ENCODE data around the gene APBA1.
"Not testable (repeated sequence)": the region's sequence is repeated elsewhere in the genome, so short reads cannot be mapped to it uniquely, and the experiment has no call there.

The APBA1 gene

DNA sequence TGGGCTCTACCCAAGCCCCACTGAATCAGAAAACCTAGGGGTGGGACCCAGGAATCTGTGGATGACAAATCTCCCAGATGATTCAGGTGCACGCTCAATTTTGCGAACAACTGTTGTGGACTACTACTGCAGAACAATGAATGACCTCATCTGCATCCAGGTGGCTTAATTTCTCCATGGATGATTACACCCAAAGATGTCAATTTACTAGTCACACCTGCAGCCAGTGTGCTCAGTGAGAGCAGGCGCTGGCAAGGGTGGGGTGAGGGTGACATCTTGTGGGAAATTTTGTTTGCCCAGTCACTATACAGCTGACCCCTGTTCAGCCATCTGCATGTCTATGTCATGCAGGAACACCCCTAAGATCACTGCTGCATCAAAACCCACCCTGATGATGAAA lies 229.0 kb downstream of the APBA1 start:
- Histone ChIP-seq H3K27me3 (ENCODE audit: control insufficient read depth, insufficient read depth, low read length, poor library complexity, severe bottlenecking) (no peaks in the 10 kb centered on the region), H3K27ac (ENCODE audit: insufficient read depth, low read depth, low read length, poor library complexity, severe bottlenecking) (no peak overlapping the region), H3K9me3 (ENCODE audit: control insufficient read depth, low read length) (no peaks in the 10 kb centered on the region), H3K4me3 (ENCODE audit: insufficient read depth, low read depth, low read length) (no peak overlapping the region), H3K4me1 (ENCODE audit: control insufficient read depth, insufficient read depth, low read length) (peaks cover 34% of the 10 kb centered on the region), H3K36me3 (ENCODE audit: control insufficient read depth, insufficient read depth, low read length) (no peaks in the 10 kb centered on the region)
- WGBS, 2 experiments = 96 to 97% methylated on average over 3 of the region's 3 CpGs

DNA sequence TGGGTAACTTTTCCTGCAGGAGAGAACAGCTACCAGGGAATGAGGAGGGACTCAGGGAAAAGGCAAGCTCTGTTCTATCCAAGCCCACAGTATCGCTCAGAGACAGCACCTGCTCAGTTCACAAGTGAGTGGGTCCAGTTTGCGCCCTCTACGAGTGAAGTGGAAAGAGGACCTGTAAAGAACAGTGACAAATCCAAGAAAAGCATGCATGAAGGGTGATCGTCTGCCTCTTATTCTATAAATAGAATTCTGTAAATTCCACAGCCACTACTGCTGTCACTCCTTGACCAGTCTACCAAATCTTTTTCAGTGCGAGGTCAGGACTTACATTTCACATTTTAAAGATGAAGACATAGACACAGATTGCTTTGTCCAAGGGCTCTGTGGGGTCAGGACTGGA lies 229.7 kb downstream of the APBA1 start:
- Histone ChIP-seq H3K9me3 (ENCODE audit: control insufficient read depth, low read length) (no peaks in the 10 kb centered on the region), H3K4me3 (ENCODE audit: insufficient read depth, low read depth, low read length) (no peak overlapping the region), H3K27ac (ENCODE audit: insufficient read depth, low read depth, low read length, poor library complexity, severe bottlenecking) (no peak overlapping the region), H3K36me3 (ENCODE audit: control insufficient read depth, insufficient read depth, low read length) (no peaks in the 10 kb centered on the region), H3K4me1 (ENCODE audit: control insufficient read depth, insufficient read depth, low read length) (peaks cover 34% of the 10 kb centered on the region), H3K27me3 (ENCODE audit: control insufficient read depth, insufficient read depth, low read length, poor library complexity, severe bottlenecking) (no peaks in the 10 kb centered on the region)
- whole genome bisulfite sequencing, 2 experiments = 91 to 96% methylated on average over 5 of the region's 5 CpGs

GRCh38 chr9:69440254-69440955 lies 231.8 kb downstream of the APBA1 start:
- not testable (repeated sequence) for H3K4me3 ChIP-seq (ENCODE audit: insufficient read depth, low read depth, low read length); H3K9me3 ChIP-seq (ENCODE audit: control insufficient read depth, low read length); H3K27ac ChIP-seq (ENCODE audit: insufficient read depth, low read depth, low read length, poor library complexity, severe bottlenecking); H3K36me3 ChIP-seq (ENCODE audit: control insufficient read depth, insufficient read depth, low read length); H3K27me3 ChIP-seq (ENCODE audit: control insufficient read depth, insufficient read depth, low read length, poor library complexity, severe bottlenecking)
- peaks cover 27% of the 10 kb centered on the region for H3K4me1 ChIP-seq (ENCODE audit: control insufficient read depth, insufficient read depth, low read length)
- 95 to 97% methylated on average over 15 of the region's 15 CpGs for WGBS, 2 experiments

- WGBS, 2 experiments = 96 to 100% methylated on average over 3 to 4 of the region's 4 CpGs
- H3K27me3 ChIP-seq (ENCODE audit: control insufficient read depth, insufficient read depth, low read length, poor library complexity, severe bottlenecking); H3K4me3 ChIP-seq (ENCODE audit: insufficient read depth, low read depth, low read length); H3K9me3 ChIP-seq (ENCODE audit: control insufficient read depth, low read length); H3K36me3 ChIP-seq (ENCODE audit: control insufficient read depth, insufficient read depth, low read length); H3K27ac ChIP-seq (ENCODE audit: insufficient read depth, low read depth, low read length, poor library complexity, severe bottlenecking): not testable (repeated sequence)
- peaks cover 19% of the 10 kb centered on the region for H3K4me1 ChIP-seq (ENCODE audit: control insufficient read depth, insufficient read depth, low read length)
These were observed 232.5 kb downstream of the APBA1 start for GRCh38 chr9:69439654-69440053.

- peaks cover 9% of the 10 kb centered on the region for H3K4me1 ChIP-seq (ENCODE audit: control insufficient read depth, insufficient read depth, low read length)
- 96% methylated on average over 6 of the region's 6 CpGs for WGBS, 2 experiments
- no peaks in the 10 kb centered on the region for H3K9me3 ChIP-seq (ENCODE audit: control insufficient read depth, low read length)
- H3K27ac ChIP-seq (ENCODE audit: insufficient read depth, low read depth, low read length, poor library complexity, severe bottlenecking) = no peak overlapping the region
- no peaks in the 10 kb centered on the region for H3K36me3 ChIP-seq (ENCODE audit: control insufficient read depth, insufficient read depth, low read length)
- H3K4me3 ChIP-seq (ENCODE audit: insufficient read depth, low read depth, low read length) = no peak overlapping the region
- no peaks in the 10 kb centered on the region for H3K27me3 ChIP-seq (ENCODE audit: control insufficient read depth, insufficient read depth, low read length, poor library complexity, severe bottlenecking)
These were observed 238.2 kb downstream of the APBA1 start for GRCh38 chr9:69433968-69434367.

- H3K36me3 ChIP-seq (ENCODE audit: control insufficient read depth, insufficient read depth, low read length) = no peaks in the 10 kb centered on the region
- H3K4me1 ChIP-seq (ENCODE audit: control insufficient read depth, insufficient read depth, low read length) = peaks cover 9% of the 10 kb centered on the region
- no peaks in the 10 kb centered on the region for H3K27me3 ChIP-seq (ENCODE audit: control insufficient read depth, insufficient read depth, low read length, poor library complexity, severe bottlenecking)
- H3K4me3 ChIP-seq (ENCODE audit: insufficient read depth, low read depth, low read length) = no peak overlapping the region
- 39 to 55% methylated on average over 1 of the region's 1 CpG for WGBS, 2 experiments
- H3K27ac ChIP-seq (ENCODE audit: insufficient read depth, low read depth, low read length, poor library complexity, severe bottlenecking) = no peak overlapping the region
- no peaks in the 10 kb centered on the region for H3K9me3 ChIP-seq (ENCODE audit: control insufficient read depth, low read length)
These were observed 238.8 kb downstream of the APBA1 start for GRCh38 chr9:69433392-69433791.

DNA sequence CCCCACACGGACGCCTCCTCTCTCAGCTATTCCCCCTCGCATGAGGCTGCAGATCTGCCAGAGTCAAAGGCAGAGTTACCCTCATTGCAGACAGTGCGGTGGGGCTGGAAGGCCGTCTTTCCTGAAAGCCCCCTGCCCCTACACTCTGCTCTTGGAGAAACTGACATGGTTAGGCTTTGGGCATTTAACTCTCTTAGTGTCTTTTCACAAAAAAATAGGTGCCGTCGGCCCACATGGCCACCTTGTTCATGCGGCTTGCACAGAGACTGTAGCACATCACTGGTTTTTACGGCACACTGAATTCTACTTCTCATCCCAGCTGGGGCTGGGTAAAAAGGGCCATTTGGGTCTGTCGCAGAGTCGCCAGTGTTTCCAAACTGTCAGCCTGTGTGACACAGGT lies 239.5 kb downstream of the APBA1 start:
- Histone ChIP-seq H3K4me1 (ENCODE audit: control insufficient read depth, insufficient read depth, low read length) (peaks cover 9% of the 10 kb centered on the region), H3K27ac (ENCODE audit: insufficient read depth, low read depth, low read length, poor library complexity, severe bottlenecking) (no peak overlapping the region), H3K9me3 (ENCODE audit: control insufficient read depth, low read length) (no peaks in the 10 kb centered on the region), H3K27me3 (ENCODE audit: control insufficient read depth, insufficient read depth, low read length, poor library complexity, severe bottlenecking) (no peaks in the 10 kb centered on the region), H3K4me3 (ENCODE audit: insufficient read depth, low read depth, low read length) (no peak overlapping the region), H3K36me3 (ENCODE audit: control insufficient read depth, insufficient read depth, low read length) (no peaks in the 10 kb centered on the region)
- WGBS, 2 experiments = 88 to 90% methylated on average over 11 of the region's 11 CpGs

DNA sequence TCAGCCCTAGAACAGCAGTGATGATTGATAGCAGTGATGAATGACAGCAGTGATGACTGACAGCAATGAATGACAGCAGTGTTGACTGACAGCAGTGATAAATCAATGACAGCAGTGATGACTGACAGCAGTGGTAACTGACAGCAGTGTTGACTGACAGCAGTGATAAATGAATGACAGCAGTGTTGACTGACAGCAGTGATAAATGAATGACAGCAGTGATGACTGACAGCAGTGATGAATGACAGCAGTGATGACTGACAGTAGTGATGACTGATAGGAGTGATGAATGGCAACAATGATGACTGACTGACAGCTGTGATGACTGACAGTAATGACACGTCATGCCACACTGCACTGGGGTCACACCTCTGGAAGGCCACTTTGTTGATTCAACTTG lies 240.4 kb downstream of the APBA1 start:
- no peaks in the 10 kb centered on the region for H3K9me3 ChIP-seq (ENCODE audit: control insufficient read depth, low read length)
- WGBS, 2 experiments = 91 to 96% methylated on average over 1 of the region's 1 CpG
- peaks cover 9% of the 10 kb centered on the region for H3K4me1 ChIP-seq (ENCODE audit: control insufficient read depth, insufficient read depth, low read length)
- no peak overlapping the region for H3K4me3 ChIP-seq (ENCODE audit: insufficient read depth, low read depth, low read length)
- H3K27ac ChIP-seq (ENCODE audit: insufficient read depth, low read depth, low read length, poor library complexity, severe bottlenecking) = no peak overlapping the region
- no peaks in the 10 kb centered on the region for H3K36me3 ChIP-seq (ENCODE audit: control insufficient read depth, insufficient read depth, low read length)
- H3K27me3 ChIP-seq (ENCODE audit: control insufficient read depth, insufficient read depth, low read length, poor library complexity, severe bottlenecking) = no peaks in the 10 kb centered on the region

- H3K36me3 ChIP-seq (ENCODE audit: control insufficient read depth, insufficient read depth, low read length) = no peaks in the 10 kb centered on the region
- no peak overlapping the region for H3K27ac ChIP-seq (ENCODE audit: insufficient read depth, low read depth, low read length, poor library complexity, severe bottlenecking)
- peaks cover 9% of the 10 kb centered on the region for H3K4me1 ChIP-seq (ENCODE audit: control insufficient read depth, insufficient read depth, low read length)
- WGBS, 2 experiments = 90 to 97% methylated on average over 13 of the region's 13 CpGs
- no peaks in the 10 kb centered on the region for H3K27me3 ChIP-seq (ENCODE audit: control insufficient read depth, insufficient read depth, low read length, poor library complexity, severe bottlenecking)
- H3K9me3 ChIP-seq (ENCODE audit: control insufficient read depth, low read length) = no peaks in the 10 kb centered on the region
- H3K4me3 ChIP-seq (ENCODE audit: insufficient read depth, low read depth, low read length) = no peak overlapping the region
These were observed 241.0 kb downstream of the APBA1 start for GRCh38 chr9:69431203-69431602.

GRCh38 chr9:69430206-69430605 lies 242.0 kb downstream of the APBA1 start:
- Histone ChIP-seq H3K36me3 (ENCODE audit: control insufficient read depth, insufficient read depth, low read length) (no peaks in the 10 kb centered on the region), H3K27ac (ENCODE audit: insufficient read depth, low read depth, low read length, poor library complexity, severe bottlenecking) (no peak overlapping the region), H3K27me3 (ENCODE audit: control insufficient read depth, insufficient read depth, low read length, poor library complexity, severe bottlenecking) (no peaks in the 10 kb centered on the region), H3K9me3 (ENCODE audit: control insufficient read depth, low read length) (no peaks in the 10 kb centered on the region), H3K4me3 (ENCODE audit: insufficient read depth, low read depth, low read length) (no peak overlapping the region), H3K4me1 (ENCODE audit: control insufficient read depth, insufficient read depth, low read length) (peaks cover 9% of the 10 kb centered on the region)
- 79 to 83% methylated on average over 4 of the region's 4 CpGs for WGBS, 2 experiments

DNA sequence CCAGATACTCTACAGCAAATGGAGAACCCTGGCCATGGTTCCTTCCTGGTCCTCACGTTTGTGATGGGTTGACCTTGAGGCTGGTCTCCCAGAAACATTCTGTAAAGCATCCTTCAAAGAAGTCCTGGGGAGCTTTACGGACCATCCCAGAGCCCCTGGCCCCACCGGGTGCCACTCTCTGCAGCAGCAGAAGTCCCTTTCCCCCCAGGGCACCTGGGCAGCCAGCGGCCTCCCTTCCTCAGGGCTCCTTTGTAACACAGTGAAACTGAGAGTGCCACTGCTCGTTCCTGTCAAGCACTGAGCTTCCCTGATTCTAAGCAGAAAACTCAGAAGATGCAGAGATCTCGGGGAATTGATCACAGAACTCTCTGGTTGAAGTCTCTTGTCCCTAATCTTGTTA lies 242.9 kb downstream of the APBA1 start:
- Histone ChIP-seq H3K9me3 (ENCODE audit: control insufficient read depth, low read length) (no peaks in the 10 kb centered on the region), H3K27me3 (ENCODE audit: control insufficient read depth, insufficient read depth, low read length, poor library complexity, severe bottlenecking) (no peaks in the 10 kb centered on the region), H3K4me3 (ENCODE audit: insufficient read depth, low read depth, low read length) (no peak overlapping the region), H3K4me1 (ENCODE audit: control insufficient read depth, insufficient read depth, low read length) (peaks cover 9% of the 10 kb centered on the region), H3K36me3 (ENCODE audit: control insufficient read depth, insufficient read depth, low read length) (no peaks in the 10 kb centered on the region), H3K27ac (ENCODE audit: insufficient read depth, low read depth, low read length, poor library complexity, severe bottlenecking) (no peak overlapping the region)
- WGBS, 2 experiments = 88 to 90% methylated on average over 6 of the region's 6 CpGs

Data from ectodermal cell (in vitro differentiated cells).